ENCODE data around the gene AFP. TPM values are rescaled to one million over a fixed set of nuclear protein-coding genes. Genes with fewer than 3 reads are reported as not detected.

Gene AFP
- polyA plus RNA-seq, 1 donor from 2014 or later, result not detected

DNA sequence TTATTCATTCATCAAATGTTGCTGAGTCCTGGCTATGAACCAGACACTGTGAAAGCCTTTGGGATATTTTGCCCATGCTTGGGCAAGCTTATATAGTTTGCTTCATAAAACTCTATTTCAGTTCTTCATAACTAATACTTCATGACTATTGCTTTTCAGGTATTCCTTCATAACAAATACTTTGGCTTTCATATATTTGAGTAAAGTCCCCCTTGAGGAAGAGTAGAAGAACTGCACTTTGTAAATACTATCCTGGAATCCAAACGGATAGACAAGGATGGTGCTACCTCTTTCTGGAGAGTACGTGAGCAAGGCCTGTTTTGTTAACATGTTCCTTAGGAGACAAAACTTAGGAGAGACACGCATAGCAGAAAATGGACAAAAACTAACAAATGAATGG lies 1.7 kb upstream of the AFP start:
- Histone ChIP-seq H3K9me3 (ENCODE audit: low read length) (no peaks in the 10 kb centered on the region), H3K79me2 (replicated peaks; ENCODE audit: insufficient read depth, low read length) (no peaks in the 10 kb centered on the region), H3F3A (ENCODE audit: insufficient read depth, low read length, poor library complexity, severe bottlenecking) (no peaks in the 10 kb centered on the region), H3K4me3 (ENCODE audit: low read length) (no peak overlapping the region), H3K27me3 (ENCODE audit: insufficient read depth, low read depth, low read length) (no peaks in the 10 kb centered on the region), H2AFZ (ENCODE audit: low read depth, low read length) (no peak overlapping the region), H3K9ac (ENCODE audit: low read length) (no peak overlapping the region), H3K27ac (ENCODE audit: low read length) (no peak overlapping the region), H3K4me2 (ENCODE audit: low read length) (no peak overlapping the region), H3K9me2 (ENCODE audit: insufficient read depth, low read length) (no peaks in the 10 kb centered on the region), H3K36me3 (ENCODE audit: insufficient read depth, low read length) (no peaks in the 10 kb centered on the region), H4K20me1 (ENCODE audit: insufficient read depth) (no peaks in the 10 kb centered on the region)
- TF ChIP-seq, protein P1, sequence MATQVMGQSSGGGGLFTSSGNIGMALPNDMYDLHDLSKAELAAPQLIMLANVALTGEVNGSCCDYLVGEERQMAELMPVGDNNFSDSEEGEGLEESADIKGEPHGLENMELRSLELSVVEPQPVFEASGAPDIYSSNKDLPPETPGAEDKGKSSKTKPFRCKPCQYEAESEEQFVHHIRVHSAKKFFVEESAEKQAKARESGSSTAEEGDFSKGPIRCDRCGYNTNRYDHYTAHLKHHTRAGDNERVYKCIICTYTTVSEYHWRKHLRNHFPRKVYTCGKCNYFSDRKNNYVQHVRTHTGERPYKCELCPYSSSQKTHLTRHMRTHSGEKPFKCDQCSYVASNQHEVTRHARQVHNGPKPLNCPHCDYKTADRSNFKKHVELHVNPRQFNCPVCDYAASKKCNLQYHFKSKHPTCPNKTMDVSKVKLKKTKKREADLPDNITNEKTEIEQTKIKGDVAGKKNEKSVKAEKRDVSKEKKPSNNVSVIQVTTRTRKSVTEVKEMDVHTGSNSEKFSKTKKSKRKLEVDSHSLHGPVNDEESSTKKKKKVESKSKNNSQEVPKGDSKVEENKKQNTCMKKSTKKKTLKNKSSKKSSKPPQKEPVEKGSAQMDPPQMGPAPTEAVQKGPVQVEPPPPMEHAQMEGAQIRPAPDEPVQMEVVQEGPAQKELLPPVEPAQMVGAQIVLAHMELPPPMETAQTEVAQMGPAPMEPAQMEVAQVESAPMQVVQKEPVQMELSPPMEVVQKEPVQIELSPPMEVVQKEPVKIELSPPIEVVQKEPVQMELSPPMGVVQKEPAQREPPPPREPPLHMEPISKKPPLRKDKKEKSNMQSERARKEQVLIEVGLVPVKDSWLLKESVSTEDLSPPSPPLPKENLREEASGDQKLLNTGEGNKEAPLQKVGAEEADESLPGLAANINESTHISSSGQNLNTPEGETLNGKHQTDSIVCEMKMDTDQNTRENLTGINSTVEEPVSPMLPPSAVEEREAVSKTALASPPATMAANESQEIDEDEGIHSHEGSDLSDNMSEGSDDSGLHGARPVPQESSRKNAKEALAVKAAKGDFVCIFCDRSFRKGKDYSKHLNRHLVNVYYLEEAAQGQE (IDR thresholded peaks at IDR 0.05; ENCODE audit: borderline replicate concordance), result no peak
- TF ChIP-seq RAD21 (conservative IDR thresholded peaks at IDR 0.05) (no peak), POLR2AphosphoS5 (IDR thresholded peaks at IDR 0.05) (no peak), SMC3 (conservative IDR thresholded peaks at IDR 0.05; ENCODE audit: poor library complexity) (no peak), EZH2 (IDR thresholded peaks at IDR 0.05; ENCODE audit: borderline replicate concordance, insufficient read depth, low read length, poor library complexity, severe bottlenecking) (no peak), EP300 (conservative IDR thresholded peaks at IDR 0.05; ENCODE audit: poor library complexity, severe bottlenecking) (no peak), TAF1 (IDR thresholded peaks at IDR 0.05; ENCODE audit: low read depth) (no peak), MXI1 (conservative IDR thresholded peaks at IDR 0.05; ENCODE audit: poor library complexity, severe bottlenecking) (no peak)
- TF ChIP-seq, protein P2, sequence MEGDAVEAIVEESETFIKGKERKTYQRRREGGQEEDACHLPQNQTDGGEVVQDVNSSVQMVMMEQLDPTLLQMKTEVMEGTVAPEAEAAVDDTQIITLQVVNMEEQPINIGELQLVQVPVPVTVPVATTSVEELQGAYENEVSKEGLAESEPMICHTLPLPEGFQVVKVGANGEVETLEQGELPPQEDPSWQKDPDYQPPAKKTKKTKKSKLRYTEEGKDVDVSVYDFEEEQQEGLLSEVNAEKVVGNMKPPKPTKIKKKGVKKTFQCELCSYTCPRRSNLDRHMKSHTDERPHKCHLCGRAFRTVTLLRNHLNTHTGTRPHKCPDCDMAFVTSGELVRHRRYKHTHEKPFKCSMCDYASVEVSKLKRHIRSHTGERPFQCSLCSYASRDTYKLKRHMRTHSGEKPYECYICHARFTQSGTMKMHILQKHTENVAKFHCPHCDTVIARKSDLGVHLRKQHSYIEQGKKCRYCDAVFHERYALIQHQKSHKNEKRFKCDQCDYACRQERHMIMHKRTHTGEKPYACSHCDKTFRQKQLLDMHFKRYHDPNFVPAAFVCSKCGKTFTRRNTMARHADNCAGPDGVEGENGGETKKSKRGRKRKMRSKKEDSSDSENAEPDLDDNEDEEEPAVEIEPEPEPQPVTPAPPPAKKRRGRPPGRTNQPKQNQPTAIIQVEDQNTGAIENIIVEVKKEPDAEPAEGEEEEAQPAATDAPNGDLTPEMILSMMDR (IDR thresholded peaks at IDR 0.05; ENCODE audit: poor library complexity, severe bottlenecking), result no peak

DNA sequence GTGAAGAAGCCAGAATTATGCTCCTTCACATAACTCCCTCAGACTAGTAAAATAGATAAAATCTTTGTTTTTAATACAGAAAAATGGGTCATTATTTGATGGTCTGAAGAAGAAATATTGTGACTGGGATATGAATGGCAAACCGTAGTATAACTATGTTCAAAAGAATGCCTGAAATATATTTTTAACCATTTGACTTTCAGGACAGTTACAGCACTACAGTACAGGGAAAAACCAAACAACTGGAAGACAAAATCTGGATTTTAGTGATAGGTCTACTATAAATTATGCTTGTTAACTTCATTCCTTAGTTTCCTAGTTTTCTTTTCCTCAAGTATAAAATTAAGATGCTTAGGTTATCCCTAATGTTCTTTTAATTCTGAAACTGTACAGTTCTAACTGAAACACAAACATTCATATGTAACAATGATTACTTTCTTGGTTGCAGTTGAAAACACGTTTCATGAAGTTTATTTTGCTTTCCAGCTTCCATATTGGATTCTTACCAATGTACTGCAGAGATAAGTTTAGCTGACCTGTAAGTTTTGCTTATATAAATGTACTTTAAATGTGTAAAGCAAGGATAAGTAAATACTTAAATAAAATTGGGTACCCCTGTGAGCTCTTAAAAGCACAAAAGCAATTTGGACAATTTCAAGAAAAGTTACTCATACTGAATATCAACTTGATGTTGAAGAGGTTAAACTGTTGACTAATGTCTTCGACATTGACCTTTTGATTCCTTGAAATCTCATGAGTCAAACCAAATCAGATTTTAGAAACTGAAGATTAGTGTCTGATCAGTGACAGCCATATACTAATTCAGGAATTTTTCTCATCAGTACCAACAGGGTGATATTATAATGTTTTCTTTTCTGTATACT lies 895 bp downstream of the AFP start:
- H3K9me3 ChIP-seq (ENCODE audit: low read length), result no peaks in the 10 kb centered on the region
- no peaks in the 10 kb centered on the region for H3K9me2 ChIP-seq (ENCODE audit: insufficient read depth, low read length)
- TF ChIP-seq RAD21 (conservative IDR thresholded peaks at IDR 0.05), result no peak
- no peak for TF ChIP-seq MXI1 (conservative IDR thresholded peaks at IDR 0.05; ENCODE audit: poor library complexity, severe bottlenecking)
- no peak for TF ChIP-seq TAF1 (IDR thresholded peaks at IDR 0.05; ENCODE audit: low read depth)
- no peak for TF ChIP-seq EZH2 (IDR thresholded peaks at IDR 0.05; ENCODE audit: borderline replicate concordance, insufficient read depth, low read length, poor library complexity, severe bottlenecking)
- TF ChIP-seq, protein P2 (IDR thresholded peaks at IDR 0.05; ENCODE audit: poor library complexity, severe bottlenecking), result no peak
- TF ChIP-seq, protein P1 (IDR thresholded peaks at IDR 0.05; ENCODE audit: borderline replicate concordance), result no peak
- TF ChIP-seq POLR2AphosphoS5 (IDR thresholded peaks at IDR 0.05), result no peak
- TF ChIP-seq SMC3 (conservative IDR thresholded peaks at IDR 0.05; ENCODE audit: poor library complexity), result no peak
- TF ChIP-seq EP300 (conservative IDR thresholded peaks at IDR 0.05; ENCODE audit: poor library complexity, severe bottlenecking), result no peak
- no peaks in the 10 kb centered on the region for H3K27me3 ChIP-seq (ENCODE audit: insufficient read depth, low read depth, low read length)
- H3F3A ChIP-seq (ENCODE audit: insufficient read depth, low read length, poor library complexity, severe bottlenecking), result no peaks in the 10 kb centered on the region
- H2AFZ ChIP-seq (ENCODE audit: low read depth, low read length), result no peak overlapping the region
- H3K36me3 ChIP-seq (ENCODE audit: insufficient read depth, low read length), result no peaks in the 10 kb centered on the region
- no peak overlapping the region for H3K4me2 ChIP-seq (ENCODE audit: low read length)
- H3K79me2 ChIP-seq (replicated peaks; ENCODE audit: insufficient read depth, low read length), result no peaks in the 10 kb centered on the region
- no peak overlapping the region for H3K9ac ChIP-seq (ENCODE audit: low read length)
- no peak overlapping the region for H3K27ac ChIP-seq (ENCODE audit: low read length)
- no peak overlapping the region for H3K4me3 ChIP-seq (ENCODE audit: low read length)
- H4K20me1 ChIP-seq (ENCODE audit: insufficient read depth), result no peaks in the 10 kb centered on the region

All from neural cell (in vitro differentiated cells).